NB4 (cell line): ENCODE measurements around the gene MEX3B.
A peak's percentile ranks its signal among the peaks of the same experiment; 100 is the strongest.

Source experiments
- DNase-seq: peaks from one replicate; pipeline ENCODE4 v3.0.0; 2010; ENCODE audit warnings: low read depth
- H3K4me3 ChIP-seq: one replicate; pipeline ENCODE4 v1.5.1; 2011; ENCODE audit warnings: mild to moderate bottlenecking, low read depth, low read length, moderate library complexity
- CTCF ChIP-seq: IDR thresholded peaks from one replicate; pipeline ENCODE4 v1.5.1; 2012; ENCODE audit warnings: low read depth, low read length
- MAX ChIP-seq: IDR thresholded peaks from 2 replicates; pipeline ENCODE4 v1.6.1; 2011; ENCODE audit warnings: low read depth, low read length
- MYC ChIP-seq: IDR thresholded peaks from 2 replicates; pipeline ENCODE4 v1.6.1; 2011; ENCODE audit warnings: low read depth, low read length
- POLR2A ChIP-seq: IDR thresholded peaks from 2 replicates; pipeline ENCODE4 v1.6.1; 2011; ENCODE audit warnings: mild to moderate bottlenecking; ENCODE audit not compliant: insufficient read length; ENCODE audit errors: extremely low read depth

The MEX3B gene

GRCh38 chr15:82081914-82082762, 36.3 kb upstream of the MEX3B start:
- H3K4me3 ChIP-seq = no peak overlapping the region
- TF ChIP-seq MYC (no peak), CTCF (no peak), POLR2A (no peak)
- peak; percentile 41 for DNase-seq

GRCh38 chr15:82080774-82081173, 35.0 kb upstream of the MEX3B start:
- DNase-seq = no peak
- TF ChIP-seq CTCF = no peak
- no peak for TF ChIP-seq POLR2A
- TF ChIP-seq MYC = no peak
- TF ChIP-seq MAX = no peak
- H3K4me3 ChIP-seq = no peak overlapping the region

- TF ChIP-seq POLR2A (no peak), MAX (no peak), CTCF (no peak), MYC (no peak)
- H3K4me3 ChIP-seq = no peak overlapping the region
- no peak for DNase-seq
Observed at GRCh38 chr15:82079736-82080135, 33.9 kb upstream of the MEX3B start.

- TF ChIP-seq MYC (no peak), CTCF (no peak), POLR2A (no peak), MAX (no peak)
- DNase-seq = no peak
- H3K4me3 ChIP-seq = no peak overlapping the region
Observed at GRCh38 chr15:82074610-82075009, 28.8 kb upstream of the MEX3B start.

GRCh38 chr15:82072926-82073537, 27.2 kb upstream of the MEX3B start:
- TF ChIP-seq MYC = no peak
- no peak for TF ChIP-seq MAX
- TF ChIP-seq CTCF = no peak
- no peak for TF ChIP-seq POLR2A
- H3K4me3 ChIP-seq = no peak overlapping the region
- DNase-seq = no peak
